SHP77 (cell line): ENCODE measurements around the gene TCEAL8.
"Not testable (repeated sequence)": the region's sequence is repeated elsewhere in the genome, so short reads cannot be mapped to it uniquely, and the experiment has no call there.

Experiments used
- DNase-seq, 2 experiments: peaks; one replicate each; lab custom pipeline; 2025; lab: John Stamatoyannopoulos, UW

TCEAL8 gene

GRCh38 chrX:103254921-103255493, at the start of gene TCEAL8:
TCEAL8 (minus strand) TSS chrX:103255155; CDS start chrX:103253979, 1,176 bp downstream.
- peak; percentile 36 to 74 for DNase-seq

GRCh38 chrX:103304705-103305104, 49.8 kb upstream of the TCEAL8 start:
- no peak for DNase-seq

- DNase-seq, result no peak
Measured at GRCh38 chrX:103293118-103293517, 38.2 kb upstream of the TCEAL8 start.

- DNase-seq, result no peak
Measured at GRCh38 chrX:103279624-103280023, 24.7 kb upstream of the TCEAL8 start.

GRCh38 chrX:103276581-103277002, 21.6 kb upstream of the TCEAL8 start, which contains the start of gene TCEAL5:
TCEAL5 (minus strand) TSS chrX:103276750; CDS start chrX:103274563, 2,187 bp downstream.
- DNase-seq, result no peak

GRCh38 chrX:103275947-103276567, 21.1 kb upstream of the TCEAL8 start:
- DNase-seq, result no peak

GRCh38 chrX:103274284-103274683, 19.3 kb upstream of the TCEAL8 start:
- no peak for DNase-seq

GRCh38 chrX:103258275-103258674, 3.3 kb upstream of the TCEAL8 start:
- DNase-seq, result no peak

- DNase-seq, result no peak
Measured at GRCh38 chrX:103256651-103257050, 1.7 kb upstream of the TCEAL8 start.

- DNase-seq, result peak; percentile 23 to 47
Measured at GRCh38 chrX:103254171-103254824, 657 bp downstream of the TCEAL8 start.

- no peak for DNase-seq
Measured at GRCh38 chrX:103253608-103254007, 1.3 kb downstream of the TCEAL8 start.

- no peak for DNase-seq
Measured at GRCh38 chrX:103250977-103251376, 4.0 kb downstream of the TCEAL8 start.

GRCh38 chrX:103249805-103250204, 5.2 kb downstream of the TCEAL8 start:
- DNase-seq, result no peak

- no peak for DNase-seq
Measured at GRCh38 chrX:103248553-103248952, 6.4 kb downstream of the TCEAL8 start.

GRCh38 chrX:103240155-103240554, 14.8 kb downstream of the TCEAL8 start:
- no peak for DNase-seq

GRCh38 chrX:103236296-103236695, 18.7 kb downstream of the TCEAL8 start:
- no peak for DNase-seq

- not testable (repeated sequence) for DNase-seq
Measured at GRCh38 chrX:103235608-103236007, 19.3 kb downstream of the TCEAL8 start.

- DNase-seq, result no peak
Measured at GRCh38 chrX:103234869-103235268, 20.1 kb downstream of the TCEAL8 start.

GRCh38 chrX:103233263-103233662, 21.7 kb downstream of the TCEAL8 start:
- no peak for DNase-seq

- not testable (repeated sequence) for DNase-seq
Measured at GRCh38 chrX:103225918-103226317, 29.0 kb downstream of the TCEAL8 start.

GRCh38 chrX:103220511-103221323, 34.2 kb downstream of the TCEAL8 start:
- no peak for DNase-seq

- DNase-seq, result no peak
Measured at GRCh38 chrX:103215425-103215991, 39.4 kb downstream of the TCEAL8 start.
